K562 (cell line): ENCODE data around the gene B3GALT6. TPM values are rescaled to one million over a fixed set of nuclear protein-coding genes. Genes with fewer than 3 reads are reported as not detected.

Experiments used
- BRF1 ChIP-seq: IDR thresholded peaks from 3 replicates; pipeline ENCODE4 v1.6.1; 2011; ENCODE audit warnings: borderline replicate concordance, mild to moderate bottlenecking; ENCODE audit not compliant: insufficient read length; ENCODE audit errors: extremely low read depth
- CHD7 ChIP-seq: fragments of 200-600 bp; sonication (generic); IDR thresholded peaks from one replicate; pipeline ENCODE4 v1.6.1; 2012; ENCODE audit warnings: mild to moderate bottlenecking, low read depth, low read length, inconsistent platforms
- FOSL1 ChIP-seq: fragments of 200-800 bp; sonication (Bioruptor generic); conservative IDR thresholded peaks from 2 replicates; pipeline ENCODE4 v1.6.1; 2016; ENCODE audit warnings: missing genetic modification characterization, missing compliant biosample characterization
- GTF2A2 ChIP-seq: IDR thresholded peaks from 2 replicates; pipeline ENCODE4 v1.6.1; 2016; ENCODE audit warnings: mild to moderate bottlenecking, missing genetic modification characterization, missing compliant biosample characterization
- HDAC6 ChIP-seq: IDR thresholded peaks from 2 replicates; pipeline ENCODE4 v1.6.1; 2012; ENCODE audit warnings: low read depth, mild to moderate bottlenecking, control low read depth, inconsistent platforms, low read length, moderate library complexity
- JUND ChIP-seq, 2 experiments: IDR thresholded peaks; 2 replicates in 1 of 2; 3 replicates in 1 of 2; pipeline ENCODE4 v1.6.1; 2011; ENCODE audit warnings: borderline replicate concordance in 2 of 2, low read depth in 2 of 2, low read length in 2 of 2, improper control_type of control experiment in 1 of 2, missing biosample characterization in 1 of 2, missing genetic modification characterization in 1 of 2, missing genetic modification reagents in 1 of 2
- MAZ ChIP-seq, 2 experiments: fragments of 450-650 bp in 1 of 2; sonication (generic) in 1 of 2; formaldehyde crosslinking; IDR thresholded peaks in 1 of 2; conservative IDR thresholded peaks in 1 of 2; 2 replicates each; pipeline versions ENCODE4 v1.4.0 to v1.5.0; 2020; ENCODE audit warnings: mild to moderate bottlenecking in 1 of 2, missing genetic modification reagents in 1 of 2
- PHF20 ChIP-seq: fragments of 450-650 bp; IDR thresholded peaks from 2 replicates; pipeline ENCODE4 v1.6.1; 2018; ENCODE audit not compliant: partially characterized antibody
- SMARCA4 ChIP-seq: fragments of 450-650 bp; IDR thresholded peaks from 2 replicates; pipeline ENCODE4 v1.6.1; 2016
- ZBTB33 ChIP-seq: sonication (generic); formaldehyde crosslinking; IDR thresholded peaks from 2 replicates; pipeline ENCODE4 v1.8.1; 2023; ENCODE audit warnings: mild to moderate bottlenecking, missing genetic modification reagents
- ZBTB34 ChIP-seq: fragments of 250-450 bp; sonication (Bioruptor Pico); IDR thresholded peaks from 2 replicates; pipeline ENCODE4 v1.8.0; 2021; ENCODE audit warnings: mild to moderate bottlenecking, moderate library complexity
- ZNF695 ChIP-seq: fragments of 450-650 bp; formaldehyde crosslinking; IDR thresholded peaks from 2 replicates; pipeline ENCODE4 v1.4.0; 2020; ENCODE audit warnings: mild to moderate bottlenecking, moderate library complexity
- polyA plus RNA-seq, 8 experiments: library from polyadenylated mRNA; depleted of rRNA in 4 of 8; stranded (reverse) in 5 of 8; unstranded in 3 of 8; fragments of >200 nt; fragmentation: Nextera tagmentation in 2 of 8; fragmentation: Illumina TruSeq in 1 of 8; extraction: Ambion mirVana in 2 of 8; extraction: Trizol in 1 of 8; gene quantifications; 2 replicates each; pipeline versions ENCODE4 v1.2.1 to v1.2.3, GENCODE V29; 2011 to 2014; ENCODE audit warnings: inconsistent platforms in 1 of 8, missing spikeins in 1 of 8
- total RNA-seq, 7 experiments: library from RNA; depleted of rRNA in 6 of 7; stranded (reverse); fragments of >200 nt in 6 of 7; fragmentation: Illumina TruSeq in 2 of 7; extraction: Trizol in 2 of 7; gene quantifications; 2 replicates each; pipeline versions ENCODE4 v1.2.1 to v1.2.3, GENCODE V29; 2011 to 2021; ENCODE audit warnings: low replicate concordance in 1 of 7

Gene B3GALT6
- total and polyA plus RNA-seq, 9 of the 15 experiments (the other 6 are each of a cell fraction or from before 2014, with no cell fraction given): 0.68 to 29.8 (median 9.9) TPM

- TF ChIP-seq CHD7 (no peak), MAZ (CRISPR knock-in tag; conservative IDR thresholded peaks at IDR 0.05 in 1 of 2, IDR thresholded peaks at IDR 0.05 in 1 of 2) (no peak), PHF20 (peak; percentile 45), BRF1 (no peak), ZBTB34 (CRISPR knock-in tag) (no peak), GTF2A2 (tag) (no peak), ZBTB33 (0 out of 2 replicates have a peak, but pooled peaks have one; percentile 10), SMARCA4 (peak; percentile 78; the same call in 1 of the 2 replicates), ZNF695 (CRISPR knock-in tag) (no peak), HDAC6 (no peak), FOSL1 (tag) (peak; percentile 47; the same call in 1 of the 2 replicates), JUND (IDR thresholded peaks at IDR 0.05; ENCODE audit: borderline replicate concordance, low read depth, low read length) (no peak), JUND (tag; IDR thresholded peaks at IDR 0.05; ENCODE audit: borderline replicate concordance, low read depth, low read length) (no peak; the same call in 2 of the 3 replicates)
These were observed 46.8 kb upstream of the B3GALT6 start (continued) for GRCh38 chr1:1185101-1185765.
